ENCODE measurements around the gene EXD3.
"Not testable (repeated sequence)": the region's sequence is repeated elsewhere in the genome, so short reads cannot be mapped to it uniquely, and the experiment has no call there.

- TF ChIP-seq CTCF, POLR2A (IDR thresholded peaks at IDR 0.05): not testable (repeated sequence)
Observed at GRCh38 chr9:137329590-137329989, 93.4 kb downstream of the EXD3 start.
